Psoas muscle (tissue), 8 donors: ENCODE data around the gene HPSE2. TPM values are rescaled to one million over a fixed set of nuclear protein-coding genes. Genes with fewer than 3 reads are reported as not detected.

ENCODE experiments used
- ATAC-seq, 4 donors: fragments of 200-7000 bp; cut with Tn5 transposase; one replicate each; pipeline ENCODE4 v1.9.1; 2020; ENCODE audit warnings: moderate library complexity in 3 of 4, mild to moderate bottlenecking in 2 of 4
- DNase-seq, 2 donors: peaks; one replicate each; pipeline ENCODE4 v3.0.0-alpha.2; 2020
- H3K27ac ChIP-seq: fragments of 200-600 bp; one replicate; pipeline ENCODE4 v1.8.0; 2022
- H3K27me3 ChIP-seq, 3 donors: fragments of 200-600 bp in 1 of 3; one replicate each; pipeline versions ENCODE4 v1.6.1 to v1.8.0; 2013 to 2022; ENCODE audit warnings: low read length in 2 of 3, mild to moderate bottlenecking in 2 of 3, moderate library complexity in 1 of 3; ENCODE audit not compliant: insufficient read depth in 3 of 3
- H3K36me3 ChIP-seq, 2 donors: fragments of 200-600 bp in 1 of 2; one replicate each; pipeline versions ENCODE4 v1.6.1 to v1.8.0; 2013 to 2022; ENCODE audit warnings: low read depth in 1 of 2, mild to moderate bottlenecking in 1 of 2, moderate library complexity in 1 of 2; ENCODE audit not compliant: insufficient read depth in 1 of 2
- H3K4me1 ChIP-seq: fragments of 200-600 bp; one replicate; pipeline ENCODE4 v1.8.0; 2022
- H3K4me3 ChIP-seq: fragments of 200-600 bp; one replicate; pipeline ENCODE4 v1.8.0; 2022; ENCODE audit warnings: mild to moderate bottlenecking
- H3K9me3 ChIP-seq: fragments of 200-600 bp; one replicate; pipeline ENCODE4 v1.8.0; 2022
- CTCF ChIP-seq: fragments of 200-600 bp; IDR thresholded peaks from one replicate; pipeline ENCODE4 v1.8.0; 2022; ENCODE audit warnings: antibody characterized with exemption
- WGBS, 3 donors: extraction: QIAGEN DNeasy Blood & Tissue Kit; methylation state at CpG; one replicate each; pipeline versions ENCODE4 v1.1.6 to v1.1.7; 2013; 5-methylcytosine and 5-hydroxymethylcytosine counted together
- intact Hi-C, 2 donors: fragments of 100-400 bp; cut with DNase I; formaldehyde crosslinking; loops; one replicate each; pipeline versions ENCODE4 v1.11.0 to v1.14.2; 2022
- polyA plus RNA-seq, 3 donors: library from polyadenylated mRNA; stranded (reverse); fragments of 200-250 nt; gene quantifications; one replicate each; pipeline ENCODE4 v1.2.3, GENCODE V29; 2013
- total RNA-seq, 4 donors: library from RNA; stranded (reverse); fragmentation: NEBNext Ultra II Directional in 2 of 4; extraction: Animal tissue kit (Norgen Biotek cat#: 25700) in 2 of 4; gene quantifications; one replicate each; pipeline versions ENCODE4 v1.2.1 to v1.2.4, GENCODE V29; 2021 to 2023
- donor health status: healthy with polysubstance abuse.
- donor health status: DM: no; HTN: no; CAD: no; lungs with moderate emphysema.
- donor health status: Bipolar disorder and iron deficiency.
- donor health status: healthy.
- donor health status: DM: yes; HTN: yes; CAD: no.
- donor health status: DM: no; HTN: no; CAD: no.
- donor health status: DM: no; HTN: no; CAD: no.
- donor health status: DM: yes; HTN: yes; CAD: no.

Gene HPSE2
- total and polyA plus RNA-seq, 7 donors: 0.01 to 0.17 (median 0.03) TPM; not detected in 4

GRCh38 chr10:98488669-98489430 is 746.8 kb downstream of the HPSE2 start:
- ATAC-seq (no peak), DNase-seq (peak in 1 of 2 donors; percentile 38)
- TF ChIP-seq CTCF: no peak

GRCh38 chr10:98487649-98488048 is 748.0 kb downstream of the HPSE2 start:
- intact Hi-C loops: no loop called here
- no peak for TF ChIP-seq CTCF

More at GRCh38 chr10:98488669-98489430, 746.8 kb downstream of the HPSE2 start:
- intact Hi-C loops: no loop called here
- H3K4me3 ChIP-seq: no peak overlapping the region
- H3K4me1 ChIP-seq: no peaks in the 10 kb centered on the region
- no peak overlapping the region for H3K27ac ChIP-seq
- no peaks in the 10 kb centered on the region for H3K27me3 ChIP-seq
- no peaks in the 10 kb centered on the region for H3K36me3 ChIP-seq
- 45 to 84% (median 76%) methylated on average over 1 of the region's 1 CpG for WGBS, 3 donors
- no peaks in the 10 kb centered on the region for H3K9me3 ChIP-seq

GRCh38 chr10:98486421-98486820 is 749.2 kb downstream of the HPSE2 start:
- no peaks in the 10 kb centered on the region for H3K9me3 ChIP-seq
- H3K4me3 ChIP-seq: no peak overlapping the region
- WGBS, 3 donors: 68 to 82% (median 76%) methylated on average over 3 of the region's 3 CpGs
- DNase-seq (no peak), ATAC-seq (no peak)
- no peaks in the 10 kb centered on the region for H3K36me3 ChIP-seq
- intact Hi-C loops: no loop called here
- H3K4me1 ChIP-seq: no peaks in the 10 kb centered on the region
- TF ChIP-seq CTCF: no peak
- no peaks in the 10 kb centered on the region for H3K27me3 ChIP-seq
- H3K27ac ChIP-seq: no peak overlapping the region

More at GRCh38 chr10:98487649-98488048, 748.0 kb downstream of the HPSE2 start:
- no peak overlapping the region for H3K27ac ChIP-seq
- DNase-seq (no peak), ATAC-seq (no peak)
- H3K4me3 ChIP-seq: no peak overlapping the region
- no peaks in the 10 kb centered on the region for H3K4me1 ChIP-seq
- no peaks in the 10 kb centered on the region for H3K9me3 ChIP-seq
- H3K27me3 ChIP-seq: no peaks in the 10 kb centered on the region
- 80 to 85% (median 82%) methylated on average over 3 of the region's 3 CpGs for WGBS, 3 donors
- H3K36me3 ChIP-seq: no peaks in the 10 kb centered on the region

GRCh38 chr10:98485959-98486358 is 749.7 kb downstream of the HPSE2 start:
- no peaks in the 10 kb centered on the region for H3K4me1 ChIP-seq
- no peaks in the 10 kb centered on the region for H3K36me3 ChIP-seq
- H3K27me3 ChIP-seq: no peaks in the 10 kb centered on the region
- no peak for ATAC-seq
- no peak for TF ChIP-seq CTCF
- 81 to 90% (median 81%) methylated on average over 2 of the region's 2 CpGs for WGBS, 3 donors
- H3K9me3 ChIP-seq: no peaks in the 10 kb centered on the region
- DNase-seq: no peak
- H3K27ac ChIP-seq: no peak overlapping the region
- H3K4me3 ChIP-seq: no peak overlapping the region
- intact Hi-C loops: no loop called here

- Histone ChIP-seq H3K9me3 (no peaks in the 10 kb centered on the region), H3K27me3 (no peaks in the 10 kb centered on the region), H3K36me3 (no peaks in the 10 kb centered on the region), H3K27ac (no peak overlapping the region), H3K4me1 (no peaks in the 10 kb centered on the region), H3K4me3 (no peak overlapping the region)
- ATAC-seq (no peak), DNase-seq (no peak)
- TF ChIP-seq CTCF: no peak
- intact Hi-C loops: no loop called here
These were observed 752.0 kb downstream of the HPSE2 start for GRCh38 chr10:98483658-98484057.
